ENCODE measurements around the gene HMOX1.
"Not testable (repeated sequence)": the region's sequence is repeated elsewhere in the genome, so short reads cannot be mapped to it uniquely, and the experiment has no call there.

HMOX1 gene

GRCh38 chr22:35350539-35351503 is 30.1 kb upstream of the HMOX1 start:
- DNase-seq = peak; percentile 48

- no peak for DNase-seq
Measured at GRCh38 chr22:35352214-35353111, 28.4 kb upstream of the HMOX1 start.

GRCh38 chr22:35353318-35353717 is 27.6 kb upstream of the HMOX1 start:
- no peak for DNase-seq

- DNase-seq = no peak
Measured at GRCh38 chr22:35354068-35354467, 26.8 kb upstream of the HMOX1 start.

GRCh38 chr22:35357883-35358621 is 22.8 kb upstream of the HMOX1 start:
- DNase-seq = no peak

GRCh38 chr22:35359380-35360065 is 21.4 kb upstream of the HMOX1 start:
- no peak for DNase-seq

- DNase-seq = no peak
Measured at GRCh38 chr22:35361001-35361558, 19.8 kb upstream of the HMOX1 start.

GRCh38 chr22:35363566-35364086 is 17.3 kb upstream of the HMOX1 start:
- no peak for DNase-seq

GRCh38 chr22:35364230-35364629 is 16.7 kb upstream of the HMOX1 start:
- not testable (repeated sequence) for DNase-seq

GRCh38 chr22:35367331-35367886 is 13.5 kb upstream of the HMOX1 start:
- DNase-seq = no peak

- no peak for DNase-seq
Measured at GRCh38 chr22:35368386-35368785, 12.5 kb upstream of the HMOX1 start.

- DNase-seq = no peak
Measured at GRCh38 chr22:35369996-35370395, 10.9 kb upstream of the HMOX1 start.

GRCh38 chr22:35373781-35374180 is 7.1 kb upstream of the HMOX1 start:
- no peak for DNase-seq

GRCh38 chr22:35375031-35375430 is 5.9 kb upstream of the HMOX1 start:
- no peak for DNase-seq

- no peak for DNase-seq
Measured at GRCh38 chr22:35375526-35375925, 5.4 kb upstream of the HMOX1 start.

GRCh38 chr22:35376728-35377472 is 4.0 kb upstream of the HMOX1 start:
- DNase-seq = no peak

- DNase-seq = no peak
Measured at GRCh38 chr22:35377735-35378134, 3.2 kb upstream of the HMOX1 start.

GRCh38 chr22:35378621-35379020 is 2.3 kb upstream of the HMOX1 start:
- no peak for DNase-seq

- no peak for DNase-seq
Measured at GRCh38 chr22:35379146-35379993, 1.5 kb upstream of the HMOX1 start.

- no peak for DNase-seq
Measured at GRCh38 chr22:35380013-35380412, 883 bp upstream of the HMOX1 start.

Data from NCI-H2081 treated with DMSO at 0.1 percent for 48 hours (cell line).